Measurements from ENCODE around the gene CNTNAP2. TPM values are rescaled to one million over a fixed set of nuclear protein-coding genes. Genes with fewer than 3 reads are reported as not detected.

Gene CNTNAP2
- total and polyA plus RNA-seq, 3 donors from 2014 or later: 4.3 to 6.1 (median 4.4) TPM

GRCh38 chr7:148261523-148261922 lies 2144.9 kb downstream of the CNTNAP2 start:
- H3K27ac ChIP-seq: no peak overlapping the region

GRCh38 chr7:148261996-148262688 lies 2145.5 kb downstream of the CNTNAP2 start:
- peaks cover 7% of the 10 kb centered on the region for H3K4me1 ChIP-seq
- intact Hi-C loops (cut with DNase I; ENCODE audit: low total_unique reads): no loop called here
- no peaks in the 10 kb centered on the region for H3K27me3 ChIP-seq
- no peak overlapping the region for H3K27ac ChIP-seq
- H3K36me3 ChIP-seq (ENCODE audit: low read depth, missing control alignments): no peaks in the 10 kb centered on the region
- 45 to 47% methylated on average over 12 of the region's 12 CpGs for WGBS, 2 donors
- H3K9me3 ChIP-seq: no peaks in the 10 kb centered on the region
- DNase-seq: no peak
- peak overlapping the region in 1 of 2 donors; percentile 30 for H3K4me3 ChIP-seq
- no peak for TF ChIP-seq POLR2A (IDR thresholded peaks at IDR 0.05)
- no peak for TF ChIP-seq CTCF (IDR thresholded peaks at IDR 0.05)

More at GRCh38 chr7:148261523-148261922, 2144.9 kb downstream of the CNTNAP2 start:
- WGBS, 2 donors: 62 to 82% methylated on average over 7 to 10 of the region's 10 CpGs
- Histone ChIP-seq H3K36me3 (ENCODE audit: low read depth, missing control alignments) (no peaks in the 10 kb centered on the region), H3K4me3 (no peak overlapping the region), H3K4me1 (peaks cover 7% of the 10 kb centered on the region), H3K9me3 (no peaks in the 10 kb centered on the region), H3K27me3 (no peaks in the 10 kb centered on the region)
- intact Hi-C loops (cut with DNase I; ENCODE audit: low total_unique reads): no loop called here
- DNase-seq: no peak
- TF ChIP-seq CTCF (IDR thresholded peaks at IDR 0.05) (no peak), POLR2A (IDR thresholded peaks at IDR 0.05) (no peak)

GRCh38 chr7:148262721-148263229 lies 2146.2 kb downstream of the CNTNAP2 start:
- peaks cover 7% of the 10 kb centered on the region for H3K4me1 ChIP-seq
- H3K36me3 ChIP-seq (ENCODE audit: low read depth, missing control alignments): no peaks in the 10 kb centered on the region
- TF ChIP-seq POLR2A (IDR thresholded peaks at IDR 0.05) (no peak), CTCF (IDR thresholded peaks at IDR 0.05) (peak; percentile 86 to 98 (median 93))
- 3 to 9% methylated on average over 11 to 18 of the region's 18 CpGs for WGBS, 2 donors
- H3K27me3 ChIP-seq: no peaks in the 10 kb centered on the region
- no peak overlapping the region for H3K27ac ChIP-seq
- intact Hi-C loops (cut with DNase I; ENCODE audit: low total_unique reads): no loop called here
- DNase-seq: peak; percentile 90
- peak overlapping the region; percentile 13 to 30 for H3K4me3 ChIP-seq
- no peaks in the 10 kb centered on the region for H3K9me3 ChIP-seq

DNA sequence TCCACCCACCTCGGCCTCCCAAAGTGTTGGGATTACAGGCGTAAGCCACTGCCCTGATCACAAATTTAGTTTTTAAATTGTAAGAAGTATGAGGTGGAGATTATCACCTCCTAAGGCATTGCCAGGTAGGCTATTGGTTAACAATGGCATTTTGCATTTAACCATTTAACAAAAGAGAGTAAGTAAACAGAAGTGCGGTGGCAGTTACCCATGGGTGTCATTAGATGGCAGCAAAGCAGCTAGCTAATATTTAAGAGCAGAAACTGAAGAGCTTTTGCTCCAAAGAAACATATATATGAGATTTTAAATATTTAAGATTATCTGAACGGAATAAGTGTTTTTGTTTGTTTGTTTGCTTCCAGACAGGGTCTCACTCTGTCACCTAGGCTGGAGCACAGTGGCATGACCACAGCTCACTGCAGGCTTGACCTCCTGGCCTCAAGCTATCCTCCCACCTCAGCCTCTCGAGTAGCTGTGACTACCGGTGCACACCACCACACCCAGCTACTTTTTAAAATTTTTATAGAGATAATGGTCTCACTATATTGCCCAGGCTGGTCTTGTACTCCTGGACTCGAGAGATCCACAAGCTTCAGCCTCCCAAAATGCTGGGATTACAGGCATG lies 2148.4 kb downstream of the CNTNAP2 start:
- peaks cover 7% of the 10 kb centered on the region for H3K4me1 ChIP-seq
- H3K27me3 ChIP-seq: no peaks in the 10 kb centered on the region
- TF ChIP-seq CTCF (IDR thresholded peaks at IDR 0.05) (peak; percentile 8 to 66 (median 38)), POLR2A (IDR thresholded peaks at IDR 0.05) (no peak)
- no peaks in the 10 kb centered on the region for H3K36me3 ChIP-seq (ENCODE audit: low read depth, missing control alignments)
- 62 to 68% methylated on average over 7 of the region's 7 CpGs for WGBS, 2 donors
- no peak overlapping the region for H3K27ac ChIP-seq
- intact Hi-C loops (cut with DNase I; ENCODE audit: low total_unique reads): no loop called here
- H3K4me3 ChIP-seq: no peak overlapping the region
- H3K9me3 ChIP-seq: no peaks in the 10 kb centered on the region
- peak; percentile 40 for DNase-seq

Data from testis (tissue), 3 donors.